Liver (tissue), 9 donors: ENCODE results near the gene SC5D. TPM values are rescaled to one million over a fixed set of nuclear protein-coding genes. Genes with fewer than 3 reads are reported as not detected.
A peak's percentile ranks its signal among the peaks of the same experiment; 100 is the strongest.

ENCODE experiments used
- DNase-seq: peaks from one replicate; pipeline ENCODE4 v3.0.0-alpha.2; 2017; ENCODE audit warnings: low spot score
- H3K27ac ChIP-seq, 2 donors: one replicate each; pipeline ENCODE4 v1.7.0; 2013; ENCODE audit warnings: inconsistent platforms in 2 of 2, low read length in 2 of 2, control low read depth in 1 of 2, low read depth in 1 of 2, mild to moderate bottlenecking in 1 of 2
- H3K27me3 ChIP-seq, 4 donors: one replicate each; pipeline versions ENCODE4 v1.6.1 to v1.7.0; 2013; ENCODE audit warnings: low read length in 3 of 4, inconsistent platforms in 1 of 4, mild to moderate bottlenecking in 1 of 4, moderate library complexity in 1 of 4; ENCODE audit not compliant: control insufficient read depth in 4 of 4, insufficient read depth in 4 of 4
- H3K36me3 ChIP-seq, 4 donors: one replicate each; pipeline versions ENCODE4 v1.6.1 to v1.7.0; 2013; ENCODE audit warnings: low read length in 3 of 4, mild to moderate bottlenecking in 3 of 4, low read depth in 1 of 4, moderate library complexity in 1 of 4; ENCODE audit not compliant: control insufficient read depth in 4 of 4, insufficient read depth in 3 of 4
- H3K4me1 ChIP-seq, 4 donors: one replicate each; pipeline versions ENCODE4 v1.6.1 to v1.7.0; 2013; ENCODE audit warnings: low read length in 3 of 4, mild to moderate bottlenecking in 3 of 4, moderate library complexity in 1 of 4; ENCODE audit not compliant: control insufficient read depth in 4 of 4, insufficient read depth in 4 of 4
- H3K4me3 ChIP-seq, 3 donors: one replicate each; pipeline versions ENCODE4 v1.6.1 to v1.7.0; 2013; ENCODE audit warnings: low read length in 3 of 3, control low read depth in 1 of 3, low read depth in 1 of 3, mild to moderate bottlenecking in 1 of 3
- H3K9ac ChIP-seq, 2 donors: one replicate each; pipeline ENCODE4 v1.7.0; 2013; ENCODE audit warnings: low read length in 2 of 2, mild to moderate bottlenecking in 2 of 2, moderate library complexity in 2 of 2, control low read depth in 1 of 2, low read depth in 1 of 2
- H3K9me3 ChIP-seq, 4 donors: one replicate each; pipeline versions ENCODE4 v1.6.1 to v1.7.0; 2013; ENCODE audit warnings: low read length in 3 of 4; ENCODE audit not compliant: control insufficient read depth in 4 of 4
- ATF3 ChIP-seq: IDR thresholded peaks from 2 replicates; pipeline ENCODE4 v1.6.1; 2016; ENCODE audit warnings: antibody characterized with exemption
- CTCF ChIP-seq: fragments of 150-350 bp; IDR thresholded peaks from 2 replicates; pipeline ENCODE4 v1.5.1; 2017; ENCODE audit warnings: improper control_type of control experiment, low read depth, low read length; ENCODE audit not compliant: missing input control
- EGR1 ChIP-seq, 2 donors: IDR thresholded peaks; 2 replicates each; pipeline ENCODE4 v1.6.1; 2016 to 2018; ENCODE audit warnings: antibody characterized with exemption in 2 of 2, low read depth in 2 of 2
- FOXA1 ChIP-seq: IDR thresholded peaks from 2 replicates; pipeline ENCODE4 v1.6.1; 2016; ENCODE audit warnings: antibody characterized with exemption
- FOXA2 ChIP-seq: IDR thresholded peaks from 2 replicates; pipeline ENCODE4 v1.6.1; 2016; ENCODE audit warnings: antibody characterized with exemption
- GABPA ChIP-seq, 2 donors: IDR thresholded peaks in 1 of 2; conservative IDR thresholded peaks in 1 of 2; 2 replicates each; pipeline ENCODE4 v1.6.1; 2016; ENCODE audit warnings: antibody characterized with exemption in 2 of 2, mild to moderate bottlenecking in 1 of 2, moderate library complexity in 1 of 2
- HNF4A ChIP-seq, 2 donors: conservative IDR thresholded peaks; 2 replicates each; pipeline ENCODE4 v1.6.1; 2016; ENCODE audit warnings: antibody characterized with exemption in 2 of 2, mild to moderate bottlenecking in 2 of 2
- HNF4G ChIP-seq: IDR thresholded peaks from 2 replicates; pipeline ENCODE4 v1.6.1; 2016; ENCODE audit warnings: antibody characterized with exemption
- JUND ChIP-seq, 2 donors: IDR thresholded peaks; 2 replicates each; pipeline ENCODE4 v1.6.1; 2016; ENCODE audit warnings: antibody characterized with exemption in 2 of 2
- MAX ChIP-seq: IDR thresholded peaks from 2 replicates; pipeline ENCODE4 v1.6.1; 2016; ENCODE audit warnings: antibody characterized with exemption
- NR2F2 ChIP-seq: IDR thresholded peaks from 2 replicates; pipeline ENCODE4 v1.6.1; 2016; ENCODE audit warnings: antibody characterized with exemption
- RAD21 ChIP-seq, 2 donors: IDR thresholded peaks; 2 replicates each; pipeline ENCODE4 v1.6.1; 2016; ENCODE audit warnings: antibody characterized with exemption in 2 of 2, mild to moderate bottlenecking in 2 of 2
- REST ChIP-seq: IDR thresholded peaks from 2 replicates; pipeline ENCODE4 v1.6.1; 2016; ENCODE audit warnings: antibody characterized with exemption, mild to moderate bottlenecking
- RXRA ChIP-seq, 2 donors: IDR thresholded peaks; 2 replicates each; pipeline ENCODE4 v1.6.1; 2017 to 2018; ENCODE audit warnings: antibody characterized with exemption in 2 of 2, mild to moderate bottlenecking in 1 of 2
- SP1 ChIP-seq: IDR thresholded peaks from 2 replicates; pipeline ENCODE4 v1.6.1; 2018; ENCODE audit warnings: antibody characterized with exemption, mild to moderate bottlenecking
- TAF1 ChIP-seq: conservative IDR thresholded peaks from 2 replicates; pipeline ENCODE4 v1.6.1; 2016; ENCODE audit warnings: antibody characterized with exemption, mild to moderate bottlenecking
- YY1 ChIP-seq: IDR thresholded peaks from 2 replicates; pipeline ENCODE4 v1.6.1; 2016; ENCODE audit warnings: antibody characterized with exemption, mild to moderate bottlenecking
- ZBTB33 ChIP-seq: IDR thresholded peaks from 2 replicates; pipeline ENCODE4 v1.6.1; 2016; ENCODE audit warnings: antibody characterized with exemption
- WGBS: extraction: QIAGEN DNeasy Blood & Tissue Kit; methylation state at CpG from one replicate; pipeline ENCODE4 v1.1.7; 2013; 5-methylcytosine and 5-hydroxymethylcytosine counted together
- polyA plus RNA-seq, 2 donors: library from polyadenylated mRNA; stranded (reverse) in 1 of 2; unstranded in 1 of 2; fragments of 200-250 nt in 1 of 2; fragments of >200 nt in 1 of 2; fragmentation: Nextera tagmentation in 1 of 2; extraction: Ambion mirVana in 1 of 2; gene quantifications; one replicate each; pipeline versions ENCODE4 v1.2.1 to v1.2.3, GENCODE V29; 2013 to 2015
- total RNA-seq, 2 donors: library from RNA; depleted of rRNA; stranded (reverse); fragments of >200 nt; gene quantifications; one replicate each; pipeline ENCODE4 v1.2.3, GENCODE V29; 2014
- donor health status: healthy.
- donor health status: healthy.
- donor health status: healthy.
- donor health status: healthy.
- donor health status: healthy.

SC5D gene
- total and polyA plus RNA-seq, 4 donors = 80.1 to 282 (median 153) TPM

- Histone ChIP-seq H3K27ac (peak overlapping the region; percentile 37 to 64), H3K27me3 (no peaks in the 10 kb centered on the region), H3K36me3 (peaks cover 4 to 25% (median 12%) of the 10 kb centered on the region in 4 donors), H3K9me3 (no peaks in the 10 kb centered on the region), H3K4me3 (no peak overlapping the region), H3K9ac (peak overlapping the region in 1 of 2 donors; percentile 47), H3K4me1 (peaks cover 3 to 41% (median 26%) of the 10 kb centered on the region in 4 donors)
- 43% methylated on average over 3 of the region's 3 CpGs for WGBS
- DNase-seq = no peak
- TF ChIP-seq MAX = peak; percentile 42
- peak; percentile 54 for TF ChIP-seq SP1
- TF ChIP-seq RAD21 (IDR thresholded peaks at IDR 0.05) = peak in 1 of 2 donors; percentile 38
- no peak for TF ChIP-seq TAF1
- TF ChIP-seq RXRA (IDR thresholded peaks at IDR 0.05) = peak; percentile 67 to 78
- peak; percentile 68 to 72 for TF ChIP-seq HNF4A (conservative IDR thresholded peaks at IDR 0.05)
- TF ChIP-seq EGR1 (IDR thresholded peaks at IDR 0.05; ENCODE audit: low read depth in 2 of 2) = no peak
- TF ChIP-seq JUND (IDR thresholded peaks at IDR 0.05) = peak; percentile 31 to 35
- TF ChIP-seq REST = peak; percentile 5
These were observed 8.6 kb downstream of the SC5D start for GRCh38 chr11:121300972-121301699.

GRCh38 chr11:121304759-121305158, 12.2 kb downstream of the SC5D start:
- Histone ChIP-seq H3K4me1 (peaks cover 1 to 28% (median 18%) of the 10 kb centered on the region in 4 donors), H3K27me3 (no peaks in the 10 kb centered on the region), H3K27ac (no peak overlapping the region), H3K36me3 (peaks cover 6 to 51% (median 32%) of the 10 kb centered on the region in 4 donors), H3K4me3 (no peak overlapping the region), H3K9me3 (no peaks in the 10 kb centered on the region), H3K9ac (no peak overlapping the region)
- WGBS = 95% methylated on average over 1 of the region's 1 CpG
- TF ChIP-seq NR2F2 (no peak), FOXA2 (no peak), CTCF (no peak), RAD21 (IDR thresholded peaks at IDR 0.05) (no peak), JUND (IDR thresholded peaks at IDR 0.05) (no peak), ZBTB33 (no peak), EGR1 (IDR thresholded peaks at IDR 0.05; ENCODE audit: low read depth in 2 of 2) (no peak), FOXA1 (no peak), REST (no peak), RXRA (IDR thresholded peaks at IDR 0.05) (no peak), MAX (no peak), HNF4A (conservative IDR thresholded peaks at IDR 0.05) (no peak), SP1 (no peak), YY1 (no peak), ATF3 (no peak), GABPA (IDR thresholded peaks at IDR 0.05 in 1 of 2, conservative IDR thresholded peaks at IDR 0.05 in 1 of 2) (no peak), TAF1 (no peak), HNF4G (no peak)
- no peak for DNase-seq
